ENCODE measurements around the gene DHX15. TPM values are rescaled to one million over a fixed set of nuclear protein-coding genes. Genes with fewer than 3 reads are reported as not detected.

DHX15 gene
- total and polyA plus RNA-seq, 2 of the 13 experiments (the other 11 are each of a cell fraction or from before 2014, with no cell fraction given): 92.9 to 165 TPM

GRCh38 chr4:24613502-24613901, 29.1 kb upstream of the DHX15 start:
- BruUV-seq (replicated peaks): no TSS peak
- DNase-seq (ENCODE audit: low spot score) (no peak), FAIRE-seq (no peak), ATAC-seq (no peak)
- Histone ChIP-seq H2AFZ (ENCODE audit: low read length) (no peak overlapping the region), H3K4me1 (ENCODE audit: insufficient read depth, low read length) (no peaks in the 10 kb centered on the region), H3K27ac (ENCODE audit: extremely low read length, insufficient read depth, low read length) (no peak overlapping the region), H3K9ac (ENCODE audit: insufficient read depth, low read depth, low read length) (no peak overlapping the region), H3K9me3 (ENCODE audit: low read length) (no peaks in the 10 kb centered on the region), H3K27me3 (ENCODE audit: control insufficient read depth in 1 of 2, insufficient read depth in 2 of 2, low read length in 2 of 2) (no peaks in the 10 kb centered on the region), H3K79me2 (ENCODE audit: insufficient read depth, low read length) (no peaks in the 10 kb centered on the region), H3K4me2 (ENCODE audit: low read depth, low read length) (no peak overlapping the region), H4K20me1 (ENCODE audit: insufficient read depth, low read length) (no peaks in the 10 kb centered on the region), H3K4me3 (replicated peaks in 1 of 3; ENCODE audit: insufficient read depth in 1 of 3, low read depth in 2 of 3, low read length in 3 of 3) (no peak overlapping the region), H3K36me3 (replicated peaks in 1 of 2; ENCODE audit: control insufficient read depth in 1 of 2, insufficient read depth in 2 of 2, low read length in 2 of 2) (no peaks in the 10 kb centered on the region)
- WGBS (ENCODE audit: low lambda C conversion rate): 17% methylated on average over 3 of the region's 3 CpGs
- ChIA-PET POLR2A (no interaction called here), CTCF (ENCODE audit: low intra/inter-chr PET ratio, low total read pairs) (no interaction called here)
- in situ Hi-C loops (cut with HindIII; ENCODE audit: extremely low pct_ligation_motif_present, low pct_unique_long_range_greater_than_20kb): no loop called here
- TF ChIP-seq ZMYM3 (CRISPR knock-in tag; IDR thresholded peaks at IDR 0.05): no peak
- TF ChIP-seq ZNF12 (CRISPR knock-in tag; IDR thresholded peaks at IDR 0.05): no peak
- no peak for TF ChIP-seq ZBTB39 (CRISPR knock-in tag; IDR thresholded peaks at IDR 0.05)
- TF ChIP-seq ZBTB40 (IDR thresholded peaks at IDR 0.05): no peak
- TF ChIP-seq ZBTB40 (CRISPR knock-in tag; IDR thresholded peaks at IDR 0.05): no peak
- no peak for TF ChIP-seq SRSF1 (optimal IDR thresholded peaks at IDR 0.05; ENCODE audit: low read depth, low read length)
- TF ChIP-seq ZNF629 (CRISPR knock-in tag; conservative IDR thresholded peaks at IDR 0.05): no peak
- no peak for TF ChIP-seq TGIF2 (CRISPR knock-in tag; IDR thresholded peaks at IDR 0.05)
- TF ChIP-seq ZNF136 (CRISPR knock-in tag; IDR thresholded peaks at IDR 0.05; ENCODE audit: low read depth): no peak
- no peak for TF ChIP-seq ZSCAN20 (CRISPR knock-in tag; IDR thresholded peaks at IDR 0.05; ENCODE audit: borderline replicate concordance)
- intact Hi-C loops (cut with micrococcal nuclease; ENCODE audit: unreplicated experiment): no loop called here

All from HepG2 (cell line).